Natural killer cell (primary cell): Measurements from ENCODE around the gene PCDHGB2. TPM values are rescaled to one million over a fixed set of nuclear protein-coding genes. Genes with fewer than 3 reads are reported as not detected.

ENCODE experiments used
- ATAC-seq, 3 donors: fragments of 150-1000 bp in 2 of 3; fragments of 200-7000 bp in 1 of 3; cut with Tn5 transposase; 1 replicate in 1 of 3; 2 replicates in 2 of 3; pipeline ENCODE4 v1.10.0; 2021; ENCODE audit warnings: mild to moderate bottlenecking in 2 of 3, moderate library complexity in 2 of 3
- DNase-seq, 2 donors: peaks; one replicate each; pipeline versions ENCODE4 v3.0.0 to v3.0.0-alpha.2; 2013 to 2021; ENCODE audit warnings: mixed read lengths in 1 of 2
- H3K27ac ChIP-seq: one replicate; pipeline ENCODE4 v1.5.1; 2013; ENCODE audit warnings: mild to moderate bottlenecking, low read length
- H3K27me3 ChIP-seq: one replicate; pipeline ENCODE4 v1.6.1; 2013; ENCODE audit warnings: low read length; ENCODE audit not compliant: control insufficient read depth, insufficient read depth
- H3K36me3 ChIP-seq: one replicate; pipeline ENCODE4 v1.6.1; 2013; ENCODE audit warnings: low read length; ENCODE audit not compliant: control insufficient read depth, insufficient read depth
- H3K4me1 ChIP-seq: one replicate; pipeline ENCODE4 v1.6.1; 2013; ENCODE audit warnings: low read length; ENCODE audit not compliant: control insufficient read depth, insufficient read depth
- H3K4me3 ChIP-seq: one replicate; pipeline ENCODE4 v1.5.1; 2013; ENCODE audit warnings: low read length
- H3K9me3 ChIP-seq: one replicate; pipeline ENCODE4 v1.6.1; 2013; ENCODE audit warnings: low read length; ENCODE audit not compliant: control insufficient read depth, insufficient read depth
- H3K27ac Mint-ChIP-seq, 2 donors: one replicate each; pipeline ENCODE4 v1.8.0; 2022; ENCODE audit warnings: mild to moderate bottlenecking in 2 of 2, mixed read lengths in 2 of 2, moderate library complexity in 1 of 2
- H3K27me3 Mint-ChIP-seq, 2 donors: one replicate each; pipeline ENCODE4 v1.8.0; 2022; ENCODE audit warnings: low read depth in 2 of 2, mixed read lengths in 2 of 2
- H3K36me3 Mint-ChIP-seq: one replicate; pipeline ENCODE4 v1.8.0; 2022; ENCODE audit warnings: mixed read lengths
- H3K4me1 Mint-ChIP-seq, 2 donors: one replicate each; pipeline ENCODE4 v1.8.0; 2022; ENCODE audit warnings: mixed read lengths in 2 of 2
- H3K4me3 Mint-ChIP-seq: one replicate; pipeline ENCODE4 v1.8.0; 2022; ENCODE audit warnings: mild to moderate bottlenecking, moderate library complexity, mixed read lengths
- H3K9me3 Mint-ChIP-seq, 2 donors: one replicate each; pipeline ENCODE4 v1.8.0; 2022; ENCODE audit warnings: mixed read lengths in 2 of 2
- CTCF ChIP-seq: fragments of 200-600 bp; IDR thresholded peaks from one replicate; pipeline ENCODE4 v1.8.0; 2022; ENCODE audit warnings: antibody characterized with exemption
- WGBS: methylation state at CpG from one replicate; pipeline ENCODE4 v1.1.7; 2013; ENCODE audit warnings: missing lambda C conversion rate; ENCODE audit not compliant: insufficient coverage; 5-methylcytosine and 5-hydroxymethylcytosine counted together
- intact Hi-C: fragments of 100-400 bp; cut with micrococcal nuclease; formaldehyde crosslinking; loops from one replicate; pipeline ENCODE4 v1.14.2; 2022
- total RNA-seq, 4 donors: library from RNA; stranded (reverse); fragments of 120-200 nt in 1 of 4; gene quantifications; one replicate each; pipeline versions ENCODE4 v1.2.3 to v1.2.4, GENCODE V29; 2013 to 2022

PCDHGB2 gene
- total RNA-seq, 3 donors from 2014 or later (not counting 1 experiment from before 2014, with no cell fraction given): 0.36 to 1.5 (median 0.49) TPM

DNA sequence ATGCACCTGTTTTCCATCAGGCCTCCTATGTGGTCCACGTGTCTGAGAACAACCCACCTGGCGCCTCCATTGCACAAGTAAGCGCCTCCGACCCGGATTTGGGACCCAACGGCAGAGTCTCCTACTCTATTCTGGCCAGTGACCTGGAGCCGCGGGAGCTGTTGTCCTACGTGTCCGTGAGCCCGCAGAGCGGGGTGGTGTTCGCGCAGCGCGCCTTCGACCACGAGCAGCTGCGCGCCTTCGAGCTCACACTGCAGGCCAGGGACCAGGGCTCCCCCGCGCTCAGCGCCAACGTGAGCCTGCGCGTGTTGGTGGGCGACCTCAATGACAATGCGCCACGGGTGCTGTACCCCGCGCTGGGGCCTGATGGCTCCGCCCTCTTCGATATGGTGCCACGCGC, 8.2 kb upstream of the PCDHGB2 start:
- Histone ChIP-seq H3K4me1 (peaks cover 5% of the 10 kb centered on the region), H3K27me3 (peaks cover 52% of the 10 kb centered on the region), H3K36me3 (no peaks in the 10 kb centered on the region), H3K27ac (no peak overlapping the region), H3K9me3 (peaks cover 30% of the 10 kb centered on the region), H3K4me3 (no peak overlapping the region)
- Mint-ChIP-seq H3K4me3 (no peak overlapping the region), H3K27ac (no peak overlapping the region), H3K27me3 (peaks cover 52 to 78% of the 10 kb centered on the region in 2 donors), H3K36me3 (peaks cover 21% of the 10 kb centered on the region), H3K9me3 (peaks cover 3 to 8% of the 10 kb centered on the region in 2 donors), H3K4me1 (no peaks in the 10 kb centered on the region)
- intact Hi-C loops: no loop called here
- no peak for DNase-seq
- TF ChIP-seq CTCF: no peak
- 45% methylated on average over 28 of the region's 36 CpGs for WGBS
- ATAC-seq: no peak

DNA sequence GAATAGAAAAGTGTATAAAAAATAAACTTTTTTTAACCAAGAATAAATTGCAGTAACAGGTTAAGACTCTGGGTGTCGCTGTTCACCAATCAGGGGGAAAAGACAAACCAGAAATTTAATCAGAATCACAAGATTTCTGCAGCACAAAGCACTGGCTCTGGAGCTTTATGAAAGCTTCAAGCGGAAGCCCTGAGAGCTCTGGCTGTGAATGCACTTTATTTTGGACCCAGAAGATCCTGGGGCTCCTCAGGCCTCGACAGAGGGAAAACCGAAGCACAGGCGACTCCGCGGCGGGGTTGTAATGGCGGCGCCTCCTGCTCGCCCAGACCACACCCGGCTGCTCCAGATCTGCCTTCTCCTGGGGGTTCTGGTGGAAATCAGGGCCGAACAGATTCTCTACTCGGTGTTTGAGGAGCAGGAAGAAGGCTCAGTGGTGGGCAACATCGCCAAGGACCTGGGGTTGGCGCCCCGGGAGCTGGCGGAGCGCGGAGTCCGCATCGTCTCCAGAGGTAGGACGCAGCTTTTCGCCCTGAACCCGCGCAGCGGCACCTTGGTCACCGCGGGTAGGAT, 4.8 kb upstream of the PCDHGB2 start, which contains the start of gene PCDHGA4:
PCDHGA4 (plus strand) TSS at position 122 of the 570 bp plus-strand sequence; CDS start at position 209, 87 bp downstream.
- Mint-ChIP-seq H3K9me3 (peaks cover 2 to 5% of the 10 kb centered on the region in 2 donors), H3K36me3 (peaks cover 30% of the 10 kb centered on the region), H3K4me3 (peak within 1 kb of the TSS; percentile 71), H3K4me1 (peaks cover 4% of the 10 kb centered on the region in 2 donors), H3K27ac (no peak within 1 kb of the TSS), H3K27me3 (peaks cover 53 to 73% of the 10 kb centered on the region in 2 donors)
- peak; percentile 56 for TF ChIP-seq CTCF
- WGBS: 23% methylated on average over 29 of the region's 29 CpGs
- peak in 1 of 2 donors; percentile 38 for DNase-seq
- ATAC-seq: peak in 1 of 3 donors; percentile 36
- Histone ChIP-seq H3K27ac (no peak within 1 kb of the TSS), H3K4me1 (peaks cover 5% of the 10 kb centered on the region), H3K4me3 (peak within 1 kb of the TSS; percentile 0), H3K27me3 (peaks cover 53% of the 10 kb centered on the region), H3K36me3 (no peaks in the 10 kb centered on the region), H3K9me3 (peaks cover 29% of the 10 kb centered on the region)
- intact Hi-C loops: no loop called here

DNA sequence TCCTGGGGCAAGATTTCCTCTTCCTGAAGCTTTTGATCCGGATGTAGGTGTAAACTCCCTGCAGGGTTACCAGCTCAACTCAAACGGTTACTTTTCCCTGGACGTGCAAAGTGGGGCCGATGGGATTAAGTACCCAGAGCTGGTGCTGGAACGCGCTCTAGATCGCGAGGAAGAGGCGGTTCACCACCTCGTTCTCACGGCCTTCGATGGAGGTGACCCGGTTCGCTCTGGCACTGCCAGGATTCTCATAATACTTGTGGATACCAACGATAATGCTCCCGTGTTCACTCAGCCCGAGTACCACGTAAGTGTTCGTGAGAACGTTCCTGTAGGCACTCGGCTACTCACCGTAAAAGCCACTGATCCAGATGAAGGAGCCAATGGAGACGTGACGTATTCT, 4.2 kb upstream of the PCDHGB2 start:
- intact Hi-C loops: no loop called here
- peaks cover 5% of the 10 kb centered on the region in 2 donors for H3K4me1 Mint-ChIP-seq
- Histone ChIP-seq H3K27ac (no peak overlapping the region), H3K4me3 (no peak overlapping the region), H3K36me3 (no peaks in the 10 kb centered on the region), H3K27me3 (peaks cover 52% of the 10 kb centered on the region), H3K9me3 (peaks cover 32% of the 10 kb centered on the region), H3K4me1 (peaks cover 5% of the 10 kb centered on the region)
- ATAC-seq (no peak), DNase-seq (no peak)
- H3K27me3 Mint-ChIP-seq: peaks cover 49 to 73% of the 10 kb centered on the region in 2 donors
- peaks cover 0 to 3% of the 10 kb centered on the region in 2 donors for H3K9me3 Mint-ChIP-seq
- no peak overlapping the region for H3K27ac Mint-ChIP-seq
- peaks cover 28% of the 10 kb centered on the region for H3K36me3 Mint-ChIP-seq
- 63% methylated on average over 24 of the region's 24 CpGs for WGBS
- no peak overlapping the region for H3K4me3 Mint-ChIP-seq
- TF ChIP-seq CTCF: no peak

- Mint-ChIP-seq H3K27ac (no peak overlapping the region), H3K9me3 (peaks cover 0 to 3% of the 10 kb centered on the region in 2 donors), H3K27me3 (peaks cover 49 to 73% of the 10 kb centered on the region in 2 donors), H3K4me3 (no peak overlapping the region), H3K36me3 (peaks cover 33% of the 10 kb centered on the region), H3K4me1 (peaks cover 5% of the 10 kb centered on the region in 2 donors)
- Histone ChIP-seq H3K4me1 (peaks cover 5% of the 10 kb centered on the region), H3K27ac (no peak overlapping the region), H3K4me3 (no peak overlapping the region), H3K27me3 (peaks cover 51% of the 10 kb centered on the region), H3K9me3 (peaks cover 32% of the 10 kb centered on the region), H3K36me3 (no peaks in the 10 kb centered on the region)
- DNase-seq (no peak), ATAC-seq (no peak)
- intact Hi-C loops: no loop called here
- TF ChIP-seq CTCF: no peak
- 77% methylated on average over 5 of the region's 5 CpGs for WGBS
Measured at GRCh38 chr5:141356133-141356532, 3.7 kb upstream of the PCDHGB2 start.
